SU-DHL-6 (cell line): ENCODE data around the gene ESR1.

Experiments used
- H2AFZ ChIP-seq: fragments of 200-600 bp; sonication (generic); 2 replicates; pipeline ENCODE4 v1.6.1; 2014; ENCODE audit warnings: low read depth, mild to moderate bottlenecking, moderate library complexity, mixed read lengths, antibody characterized with exemption, low read length; ENCODE audit not compliant: severe bottlenecking
- H3F3A ChIP-seq: fragments of 200-600 bp; shearing (Covaris generic); 2 replicates; pipeline ENCODE4 v1.6.0; 2016; ENCODE audit warnings: antibody characterized with exemption, mild to moderate bottlenecking; ENCODE audit not compliant: insufficient read depth
- H3K27ac ChIP-seq: fragments of 200-600 bp; sonication (generic); 2 replicates; pipeline ENCODE4 v1.5.1; 2016; ENCODE audit warnings: low read depth, mild to moderate bottlenecking, low read length, moderate library complexity, mixed read lengths
- H3K27me3 ChIP-seq: fragments of 200-600 bp; sonication (generic), shearing (Covaris generic); 2 replicates; pipeline ENCODE4 v1.6.0; 2014; ENCODE audit warnings: mild to moderate bottlenecking, low read length
- H3K36me3 ChIP-seq: fragments of 200-600 bp; sonication (generic); 2 replicates; pipeline ENCODE4 v1.6.1; 2014; ENCODE audit warnings: mild to moderate bottlenecking, low read length, mixed read lengths
- H3K4me2 ChIP-seq: fragments of 300-600, 200-600 bp; shearing (Covaris generic), sonication (generic); 2 replicates; pipeline ENCODE4 v1.6.0; 2014; ENCODE audit warnings: low read length, low read depth, mild to moderate bottlenecking; ENCODE audit not compliant: poor library complexity, severe bottlenecking
- H3K4me3 ChIP-seq: fragments of 200-600 bp; sonication (generic); 2 replicates; pipeline ENCODE4 v1.5.1; 2014; ENCODE audit warnings: antibody characterized with exemption, low read length, mild to moderate bottlenecking, mixed read lengths; ENCODE audit not compliant: insufficient read depth, poor library complexity, severe bottlenecking
- H3K79me2 ChIP-seq: fragments of 200-600 bp; sonication (generic); 2 replicates; pipeline ENCODE4 v1.6.1; 2014; ENCODE audit warnings: mild to moderate bottlenecking, low read length, moderate library complexity; ENCODE audit not compliant: insufficient read depth
- H3K9ac ChIP-seq: fragments of 200-600 bp; sonication (generic); 2 replicates; pipeline ENCODE4 v1.7.0; 2014; ENCODE audit warnings: mild to moderate bottlenecking, low read length
- H3K9me2 ChIP-seq: fragments of 200-600 bp; sonication (generic); replicated peaks from 2 replicates; pipeline ENCODE4 v1.6.1; 2014; ENCODE audit warnings: low read length; ENCODE audit not compliant: insufficient read depth
- H3K9me3 ChIP-seq: fragments of 200-600 bp; sonication (generic); 2 replicates; pipeline ENCODE4 v1.6.1; 2014; ENCODE audit warnings: low read length, mixed read lengths; ENCODE audit not compliant: insufficient read depth
- H4K20me1 ChIP-seq: fragments of 200-600 bp; sonication (generic); 2 replicates; pipeline ENCODE4 v1.6.1; 2014; ENCODE audit warnings: low read depth, mild to moderate bottlenecking, antibody characterized with exemption, low read length, moderate library complexity, mixed read lengths
- CTCF ChIP-seq: fragments of 200-600 bp; sonication (generic); IDR thresholded peaks from one replicate; pipeline ENCODE4 v1.5.1; 2017; ENCODE audit warnings: antibody characterized with exemption, mild to moderate bottlenecking, low read length, moderate library complexity; ENCODE audit not compliant: insufficient read depth, poor library complexity, severe bottlenecking
- EZH2phosphoT487 ChIP-seq: fragments of 200-600 bp; sonication (generic), shearing (Covaris generic); conservative IDR thresholded peaks from 2 replicates; pipeline ENCODE4 v1.6.1; 2018; ENCODE audit warnings: mild to moderate bottlenecking, antibody characterized with exemption, low read length, moderate library complexity, mixed read lengths

ESR1 gene

GRCh38 chr6:151916680-151917164 lies 109.2 kb downstream of the ESR1 start:
- Histone ChIP-seq H3K4me2 (no peak overlapping the region), H3K27me3 (no peaks in the 10 kb centered on the region), H3K27ac (no peak overlapping the region), H4K20me1 (no peaks in the 10 kb centered on the region), H2AFZ (no peak overlapping the region), H3K9ac (no peak overlapping the region), H3K79me2 (no peaks in the 10 kb centered on the region), H3K4me3 (no peak overlapping the region), H3K9me3 (no peaks in the 10 kb centered on the region), H3K36me3 (no peaks in the 10 kb centered on the region), H3F3A (no peaks in the 10 kb centered on the region), H3K9me2 (no peaks in the 10 kb centered on the region)
- TF ChIP-seq CTCF (no peak), EZH2phosphoT487 (no peak)

- H3K36me3 ChIP-seq = no peaks in the 10 kb centered on the region
- H3K27ac ChIP-seq = no peak overlapping the region
- no peaks in the 10 kb centered on the region for H3F3A ChIP-seq
- no peaks in the 10 kb centered on the region for H3K27me3 ChIP-seq
- H4K20me1 ChIP-seq = no peaks in the 10 kb centered on the region
- H3K4me2 ChIP-seq = no peak overlapping the region
- no peak overlapping the region for H3K9ac ChIP-seq
- H3K9me2 ChIP-seq = no peaks in the 10 kb centered on the region
- H3K9me3 ChIP-seq = no peaks in the 10 kb centered on the region
- no peaks in the 10 kb centered on the region for H3K79me2 ChIP-seq
- TF ChIP-seq EZH2phosphoT487 = no peak
- TF ChIP-seq CTCF = no peak
- no peak overlapping the region for H3K4me3 ChIP-seq
- no peak overlapping the region for H2AFZ ChIP-seq
Observed at GRCh38 chr6:151917531-151918329, 110.2 kb downstream of the ESR1 start.

GRCh38 chr6:151940307-151940706 lies 132.8 kb downstream of the ESR1 start:
- H3K4me3 ChIP-seq = no peak overlapping the region
- no peaks in the 10 kb centered on the region for H3K9me2 ChIP-seq
- H3K36me3 ChIP-seq = no peaks in the 10 kb centered on the region
- no peak overlapping the region for H3K9ac ChIP-seq
- no peaks in the 10 kb centered on the region for H3K27me3 ChIP-seq
- H2AFZ ChIP-seq = no peak overlapping the region
- H3K9me3 ChIP-seq = no peaks in the 10 kb centered on the region
- TF ChIP-seq CTCF = no peak
- no peak for TF ChIP-seq EZH2phosphoT487
- no peaks in the 10 kb centered on the region for H3K79me2 ChIP-seq
- H4K20me1 ChIP-seq = no peaks in the 10 kb centered on the region
- H3F3A ChIP-seq = no peaks in the 10 kb centered on the region
- H3K27ac ChIP-seq = no peak overlapping the region
- H3K4me2 ChIP-seq = no peak overlapping the region
